Activated CD8-positive, alpha-beta memory T cell treated with anti-CD3 and anti-CD28 coated beads for 36 hours (primary cell): ENCODE results near the gene PRICKLE2. TPM values are rescaled to one million over a fixed set of nuclear protein-coding genes. Genes with fewer than 3 reads are reported as not detected.

Source experiments
- CTCF ChIA-PET: fragments of 350-600 bp; sonication (Branson Sonifier 250); formaldehyde crosslinking; loops from one replicate; lab custom pipeline; 2021; ENCODE audit warnings: antibody characterized with exemption; lab: Charles Lee
- POLR2A ChIA-PET: fragments of 350-600 bp; sonication (Branson Sonifier 250); formaldehyde crosslinking; loops from one replicate; lab custom pipeline; 2021; ENCODE audit warnings: antibody characterized with exemption; lab: Charles Lee
- total RNA-seq, 2 experiments: library from RNA; stranded (reverse); gene quantifications; one replicate each; pipeline ENCODE4 v1.2.3, GENCODE V29; 2021

The PRICKLE2 gene
- total RNA-seq, 2 experiments from 2014 or later, result not detected

- POLR2A ChIA-PET, result no interaction called here
Measured at GRCh38 chr3:64111872-64112271, 113.4 kb downstream of the PRICKLE2 start.

DNA sequence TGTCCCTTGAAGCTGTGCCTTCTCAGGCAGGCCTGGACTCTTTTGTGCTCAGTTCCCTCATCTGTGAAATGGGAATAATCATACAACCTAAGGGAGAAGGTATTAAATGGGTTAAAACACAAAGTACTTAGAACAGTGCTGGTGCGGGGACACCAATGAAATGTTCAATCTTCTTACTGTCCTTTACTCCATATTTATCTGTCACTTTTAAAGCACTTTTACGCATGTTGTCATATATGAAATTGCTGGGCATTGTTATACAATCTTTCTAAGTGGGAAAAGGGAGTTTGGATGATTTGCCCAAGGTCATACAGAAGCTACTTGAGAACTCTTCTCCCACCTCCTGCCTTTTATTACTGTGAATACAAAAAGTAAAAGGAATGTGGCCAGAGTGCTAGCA lies 114.2 kb downstream of the PRICKLE2 start:
- ChIA-PET POLR2A (no interaction called here), CTCF (interaction anchor here (0.7 kb wide), 1 partner anchor 71 kb away, joined by 3 read pairs; no protein-coding TSS in a partner anchor)

More at GRCh38 chr3:64111872-64112271, 113.4 kb downstream of the PRICKLE2 start:
- CTCF ChIA-PET, result no interaction called here

DNA sequence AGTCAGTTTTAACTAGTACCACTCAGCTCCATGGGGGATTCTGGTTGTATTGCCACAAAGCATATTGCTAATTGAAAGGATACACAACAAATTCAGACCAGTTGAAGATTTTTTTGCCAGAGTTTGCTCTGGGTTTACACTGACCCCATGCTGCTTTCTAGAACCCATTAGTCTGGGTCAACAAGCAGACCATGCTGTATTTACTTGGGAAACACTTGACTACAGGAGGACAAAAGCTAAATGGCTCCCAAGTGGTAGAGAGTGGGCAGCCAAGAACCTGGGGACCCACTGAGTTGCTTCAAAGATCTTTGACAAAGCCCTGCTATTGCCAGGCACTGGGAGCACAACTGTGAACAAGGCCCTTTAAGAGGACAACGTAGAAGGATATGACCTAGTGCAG lies 115.2 kb downstream of the PRICKLE2 start:
- POLR2A ChIA-PET, result no interaction called here
- CTCF ChIA-PET, result no interaction called here

DNA sequence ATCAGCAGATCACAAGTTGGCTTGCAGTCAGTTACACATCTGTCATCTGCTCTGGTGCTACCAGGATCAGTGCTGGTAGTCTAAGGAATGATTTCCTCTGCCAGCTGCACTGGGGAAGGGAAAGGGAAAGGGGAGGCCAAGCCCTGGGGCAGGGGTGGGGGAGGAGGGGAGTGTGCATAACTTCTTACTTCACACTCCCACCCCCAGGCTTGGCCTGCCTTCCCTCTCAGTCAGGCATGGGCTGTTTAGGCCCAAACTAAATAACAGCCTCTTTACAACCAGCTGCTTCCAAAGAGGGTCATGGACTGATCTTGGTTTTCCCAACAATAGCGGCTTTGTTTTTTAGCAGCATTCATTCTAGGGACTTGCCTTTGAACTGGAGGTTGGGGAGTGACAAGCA lies 115.8 kb downstream of the PRICKLE2 start:
- ChIA-PET CTCF (no interaction called here), POLR2A (no interaction called here)

GRCh38 chr3:64108784-64109317 lies 116.4 kb downstream of the PRICKLE2 start:
- ChIA-PET POLR2A (no interaction called here), CTCF (no interaction called here)

DNA sequence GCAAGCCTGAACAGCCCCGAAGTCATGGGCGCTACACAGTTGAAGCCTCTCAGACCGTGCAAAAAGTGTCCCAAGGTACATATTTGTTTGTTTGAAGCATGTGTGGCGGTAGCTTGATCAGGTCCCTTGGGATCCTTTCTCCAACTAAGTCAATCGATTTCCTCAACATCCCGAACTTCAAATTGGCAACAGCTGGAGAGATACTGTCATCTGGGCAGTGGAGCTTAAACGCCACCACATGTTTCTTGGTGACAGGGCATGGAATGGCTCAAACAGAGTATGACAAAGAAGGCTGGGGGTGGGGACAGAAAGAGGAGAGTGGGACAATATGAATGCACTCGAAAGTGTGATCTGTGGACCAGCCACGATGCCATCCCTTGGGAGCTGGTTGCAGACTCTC lies 117.0 kb downstream of the PRICKLE2 start:
- ChIA-PET POLR2A (no interaction called here), CTCF (no interaction called here)

DNA sequence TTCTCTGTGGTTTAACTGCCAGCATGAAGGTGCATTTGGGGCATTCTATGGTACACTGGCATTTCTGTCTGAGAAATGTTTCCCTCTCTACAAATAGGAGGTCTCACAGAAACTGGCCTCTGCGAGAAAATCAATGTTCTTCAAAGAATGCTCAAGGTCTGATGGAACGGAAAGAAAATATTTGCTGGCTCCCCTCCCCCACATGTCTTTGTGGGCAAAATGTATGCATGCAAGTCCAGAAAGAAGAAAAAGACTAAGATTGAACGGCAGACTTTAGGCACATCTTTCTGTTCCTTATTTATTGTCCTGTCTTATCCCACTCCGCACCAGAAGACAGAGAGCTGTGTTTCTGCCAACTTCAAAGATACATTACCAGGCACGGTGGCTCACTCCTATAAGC lies 118.1 kb downstream of the PRICKLE2 start:
- ChIA-PET POLR2A (no interaction called here), CTCF (no interaction called here)

GRCh38 chr3:64105816-64106215 lies 119.5 kb downstream of the PRICKLE2 start:
- ChIA-PET POLR2A (no interaction called here), CTCF (no interaction called here)

- POLR2A ChIA-PET, result no interaction called here
- CTCF ChIA-PET, result no interaction called here
Measured at GRCh38 chr3:64104691-64105111, 120.6 kb downstream of the PRICKLE2 start.

GRCh38 chr3:64104006-64104405 lies 121.3 kb downstream of the PRICKLE2 start:
- CTCF ChIA-PET, result no interaction called here
- POLR2A ChIA-PET, result no interaction called here

DNA sequence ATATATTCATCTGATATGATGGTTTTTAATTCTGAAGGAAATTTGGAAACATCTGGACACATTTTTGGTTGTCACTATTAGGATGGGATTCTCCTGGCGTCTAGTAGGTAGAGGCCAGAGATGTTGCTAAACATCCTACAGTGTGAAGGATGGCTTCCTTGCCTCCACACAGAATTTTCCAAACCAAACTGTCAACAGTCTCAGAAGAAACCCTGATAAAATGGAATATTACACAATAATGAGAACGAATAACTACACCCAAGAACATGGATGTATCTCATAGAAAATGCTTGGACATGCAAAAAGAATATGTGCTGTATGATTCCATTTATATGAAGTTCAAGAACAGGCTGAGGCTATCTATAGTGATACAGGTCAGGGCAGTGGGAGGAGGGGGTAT lies 122.1 kb downstream of the PRICKLE2 start:
- CTCF ChIA-PET, result no interaction called here
- POLR2A ChIA-PET, result no interaction called here

DNA sequence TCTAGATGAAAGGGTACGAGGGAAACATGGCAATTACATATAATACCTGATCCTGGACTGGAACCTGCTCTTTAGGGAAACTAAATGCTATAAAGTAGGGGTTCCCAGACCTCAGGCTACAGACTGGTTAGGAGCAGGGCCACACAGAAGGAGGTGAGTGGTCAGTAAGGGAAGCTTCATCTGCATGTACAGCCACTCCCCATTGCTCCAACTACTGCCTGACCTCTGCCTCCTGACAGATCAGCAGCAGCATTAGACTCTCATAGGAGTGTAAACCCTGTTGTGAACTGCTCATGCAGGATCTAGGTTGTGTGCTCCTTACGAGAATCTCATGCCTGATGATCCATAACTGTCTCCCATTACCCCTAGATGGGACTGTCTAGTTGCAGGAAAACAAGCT lies 123.1 kb downstream of the PRICKLE2 start:
- ChIA-PET CTCF (no interaction called here), POLR2A (no interaction called here)

GRCh38 chr3:64099316-64099715 lies 126.0 kb downstream of the PRICKLE2 start:
- ChIA-PET CTCF (no interaction called here), POLR2A (no interaction called here)

DNA sequence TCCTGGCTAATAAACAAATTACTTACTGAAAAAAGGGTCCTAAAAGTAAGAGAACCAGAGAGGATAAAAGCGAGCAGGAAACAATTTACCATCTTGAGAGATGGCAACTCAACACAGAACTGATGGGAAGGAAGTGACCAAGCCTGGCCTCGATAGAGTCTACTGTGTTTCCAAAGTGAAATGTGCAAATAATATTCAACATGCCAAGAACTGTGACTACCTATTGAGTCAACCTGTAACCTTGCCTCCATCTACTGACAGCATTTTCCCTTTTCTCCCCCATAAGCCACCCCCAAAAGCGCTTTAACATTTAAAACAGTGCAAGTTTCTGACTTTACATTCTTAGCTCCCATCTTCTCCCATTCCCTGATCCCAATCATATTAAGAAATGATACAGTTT lies 126.6 kb downstream of the PRICKLE2 start:
- ChIA-PET POLR2A (no interaction called here), CTCF (no interaction called here)

- ChIA-PET CTCF (no interaction called here), POLR2A (no interaction called here)
Measured at GRCh38 chr3:64097920-64098319, 127.3 kb downstream of the PRICKLE2 start.

DNA sequence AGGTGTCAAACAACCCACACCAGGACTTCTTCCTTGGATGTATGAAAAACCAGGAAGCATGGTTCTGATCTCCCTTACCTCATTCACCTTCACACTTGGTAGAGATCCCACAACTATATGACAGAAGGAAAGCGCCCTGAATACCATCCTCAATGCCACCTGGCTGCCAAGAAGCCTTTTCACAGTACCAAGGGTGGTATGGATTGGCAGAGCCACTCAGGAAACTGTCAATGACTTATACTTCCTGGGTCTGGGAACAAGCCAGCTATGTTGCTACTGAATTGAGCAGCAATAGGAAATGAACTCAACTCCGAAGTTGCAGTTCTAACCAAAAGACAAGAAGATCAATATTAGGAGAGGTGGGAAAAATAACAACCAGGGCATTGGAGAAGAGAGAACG lies 129.5 kb downstream of the PRICKLE2 start:
- ChIA-PET CTCF (no interaction called here), POLR2A (no interaction called here)

- CTCF ChIA-PET, result no interaction called here
- POLR2A ChIA-PET, result no interaction called here
Measured at GRCh38 chr3:64094713-64095079, 130.6 kb downstream of the PRICKLE2 start.

GRCh38 chr3:64093825-64094712 lies 131.2 kb downstream of the PRICKLE2 start:
- ChIA-PET CTCF (no interaction called here), POLR2A (no interaction called here)

- CTCF ChIA-PET, result no interaction called here
- POLR2A ChIA-PET, result no interaction called here
Measured at GRCh38 chr3:64093211-64093610, 132.1 kb downstream of the PRICKLE2 start.

DNA sequence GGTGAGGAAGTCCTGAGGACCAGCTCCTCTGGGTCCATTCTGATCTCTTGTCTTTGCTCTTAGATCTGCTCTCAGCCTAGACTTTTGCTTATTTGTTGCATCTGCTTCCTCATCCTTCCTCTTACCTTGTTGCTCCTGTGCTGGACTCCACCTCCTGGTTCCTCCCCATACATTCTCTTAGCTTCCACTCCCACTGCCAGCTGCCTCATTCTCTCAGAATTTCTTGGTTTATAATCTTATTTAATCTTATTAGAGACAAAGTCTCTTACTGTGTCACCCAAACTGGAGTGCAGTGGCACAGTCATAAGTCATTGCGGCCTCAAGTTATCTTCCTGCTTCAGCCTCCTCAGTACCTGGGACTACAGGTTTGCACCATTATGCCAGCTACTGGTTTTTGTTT lies 133.8 kb downstream of the PRICKLE2 start:
- POLR2A ChIA-PET, result no interaction called here
- CTCF ChIA-PET, result interaction anchor here (0.6 kb wide), 1 partner anchor 243 kb away, joined by 3 read pairs; no protein-coding TSS in a partner anchor

DNA sequence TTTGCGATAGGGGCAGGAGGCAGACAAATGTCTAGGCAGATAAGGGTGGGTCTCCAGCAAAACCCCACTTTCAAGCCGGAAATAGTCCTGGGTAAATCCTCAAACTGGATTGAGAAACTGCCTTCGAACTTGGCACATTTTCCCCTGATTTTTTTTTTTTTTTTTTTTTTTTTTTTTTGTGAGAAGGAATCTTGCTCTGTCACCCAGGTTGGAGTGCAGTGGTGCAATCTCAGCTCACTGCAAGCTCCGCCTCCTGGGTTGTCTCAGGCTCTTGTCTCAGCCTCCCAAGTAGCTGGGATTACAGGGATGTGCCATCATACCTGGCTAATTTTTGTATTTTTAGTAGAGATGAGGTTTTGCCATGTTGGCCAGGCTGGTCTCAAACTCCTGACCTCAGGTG lies 135.9 kb downstream of the PRICKLE2 start:
- CTCF ChIA-PET, result interaction anchor here (0.8 kb wide), 1 partner anchor 291 kb away, joined by 5 read pairs; no protein-coding TSS in a partner anchor

More for the DNA sequence above, 135.9 kb downstream of the PRICKLE2 start:
- POLR2A ChIA-PET, result interaction anchor here (0.6 kb wide), 1 partner anchor 466 kb away, joined by 11 read pairs; no protein-coding TSS in a partner anchor
